ENCODE results near the gene PLCB1. TPM values are rescaled to one million over a fixed set of nuclear protein-coding genes. Genes with fewer than 3 reads are reported as not detected.

PLCB1 gene
- total RNA-seq, 3 donors from 2014 or later: 12.2 to 106 (median 30.5) TPM

GRCh38 chr20:8693709-8694108 is 561.6 kb downstream of the PLCB1 start:
- intact Hi-C loops (cut with DNase I; ENCODE audit: low total_unique reads): no loop called here
- H3K4me3 ChIP-seq: no peak overlapping the region
- TF ChIP-seq POLR2A (IDR thresholded peaks at IDR 0.05) (no peak), CTCF (IDR thresholded peaks at IDR 0.05) (no peak), POLR2AphosphoS5 (IDR thresholded peaks at IDR 0.05) (no peak)

GRCh38 chr20:8700756-8701155 is 568.7 kb downstream of the PLCB1 start:
- DNase-seq (ENCODE audit: low spot score in 2 of 2): no peak
- Histone ChIP-seq H3K4me1 (no peaks in the 10 kb centered on the region), H3K4me3 (no peak overlapping the region), H3K9me3 (no peaks in the 10 kb centered on the region), H3K27ac (no peak overlapping the region), H3K27me3 (no peaks in the 10 kb centered on the region), H3K36me3 (no peaks in the 10 kb centered on the region)
- TF ChIP-seq CTCF (IDR thresholded peaks at IDR 0.05): no peak
- TF ChIP-seq POLR2A (IDR thresholded peaks at IDR 0.05): no peak
- TF ChIP-seq POLR2AphosphoS5 (IDR thresholded peaks at IDR 0.05): no peak
- intact Hi-C loops (cut with DNase I; ENCODE audit: low total_unique reads): no loop called here

More at GRCh38 chr20:8693709-8694108, 561.6 kb downstream of the PLCB1 start:
- Histone ChIP-seq H3K9me3 (peaks cover 0 to 11% of the 10 kb centered on the region in 2 donors), H3K36me3 (no peaks in the 10 kb centered on the region), H3K27ac (peak overlapping the region in 1 of 2 donors; percentile 29), H3K27me3 (no peaks in the 10 kb centered on the region), H3K4me1 (no peaks in the 10 kb centered on the region)
- DNase-seq (ENCODE audit: low spot score in 2 of 2): no peak

GRCh38 chr20:8706961-8707700 is 575.1 kb downstream of the PLCB1 start:
- TF ChIP-seq POLR2A (IDR thresholded peaks at IDR 0.05) (no peak), CTCF (IDR thresholded peaks at IDR 0.05) (no peak), POLR2AphosphoS5 (IDR thresholded peaks at IDR 0.05) (no peak)
- Histone ChIP-seq H3K4me1 (no peaks in the 10 kb centered on the region), H3K9me3 (no peaks in the 10 kb centered on the region), H3K27me3 (no peaks in the 10 kb centered on the region), H3K36me3 (no peaks in the 10 kb centered on the region), H3K27ac (no peak overlapping the region), H3K4me3 (no peak overlapping the region)
- intact Hi-C loops (cut with DNase I; ENCODE audit: low total_unique reads): no loop called here
- DNase-seq (ENCODE audit: low spot score in 2 of 2): no peak

- H3K27me3 ChIP-seq: no peaks in the 10 kb centered on the region
- TF ChIP-seq POLR2A (IDR thresholded peaks at IDR 0.05) (no peak), CTCF (IDR thresholded peaks at IDR 0.05) (no peak), POLR2AphosphoS5 (IDR thresholded peaks at IDR 0.05) (no peak)
- intact Hi-C loops (cut with DNase I; ENCODE audit: low total_unique reads): no loop called here
Measured at GRCh38 chr20:8709627-8710026, 577.6 kb downstream of the PLCB1 start.

DNA sequence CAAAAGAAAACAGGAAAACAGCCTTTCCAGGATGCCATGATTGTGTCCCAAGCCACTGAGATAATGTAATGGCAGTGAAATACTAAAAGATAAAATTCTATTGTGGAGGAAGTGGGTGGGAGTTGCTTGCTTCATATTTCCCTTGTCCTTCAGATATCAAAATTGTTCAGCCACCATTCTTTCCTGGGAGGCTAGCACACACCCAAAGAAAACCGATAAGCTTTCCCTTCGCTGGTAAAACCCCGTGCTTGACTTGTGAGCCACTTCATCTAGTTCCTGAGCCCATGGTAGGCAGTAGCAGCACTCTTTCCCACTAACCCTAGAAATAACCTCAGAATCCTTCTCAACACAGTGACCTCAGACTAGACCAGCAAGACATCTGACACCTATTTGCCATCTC is 579.4 kb downstream of the PLCB1 start:
- Histone ChIP-seq H3K4me1 (no peaks in the 10 kb centered on the region), H3K27ac (no peak overlapping the region), H3K4me3 (no peak overlapping the region), H3K36me3 (no peaks in the 10 kb centered on the region), H3K27me3 (no peaks in the 10 kb centered on the region), H3K9me3 (no peaks in the 10 kb centered on the region)
- intact Hi-C loops (cut with DNase I; ENCODE audit: low total_unique reads): no loop called here
- TF ChIP-seq POLR2A (IDR thresholded peaks at IDR 0.05): no peak
- no peak for DNase-seq (ENCODE audit: low spot score in 2 of 2)

More at GRCh38 chr20:8709627-8710026, 577.6 kb downstream of the PLCB1 start:
- H3K4me1 ChIP-seq: no peaks in the 10 kb centered on the region
- no peak overlapping the region for H3K27ac ChIP-seq
- H3K4me3 ChIP-seq: no peak overlapping the region
- DNase-seq (ENCODE audit: low spot score in 2 of 2): no peak
- no peaks in the 10 kb centered on the region for H3K36me3 ChIP-seq
- no peaks in the 10 kb centered on the region for H3K9me3 ChIP-seq

Measured in breast epithelium (tissue), 4 donors.